Endothelial cell of umbilical vein (primary cell): ENCODE results near the gene CD37. TPM values are rescaled to one million over a fixed set of nuclear protein-coding genes. Genes with fewer than 3 reads are reported as not detected.
"Not testable (repeated sequence)": the region's sequence is repeated elsewhere in the genome, so short reads cannot be mapped to it uniquely, and the experiment has no call there.

Source experiments
- BruUV-seq: library from RNA; stranded (reverse); fragments of 400-500 nt; replicated peaks from 2 replicates; lab custom pipeline; 2021; lab: Mats Ljungman, UMichigan
- CTCF ChIA-PET: fragments of 300-600, 350-600 bp; sonication (Branson Sonifier 250); formaldehyde crosslinking; loops from one replicate; lab custom pipeline; 2021; ENCODE audit warnings: antibody characterized with exemption, inconsistent platforms; lab: Charles Lee
- POLR2A ChIA-PET: fragments of 300-600, 350-600 bp; sonication (Branson Sonifier 250); formaldehyde crosslinking; loops from one replicate; lab custom pipeline; 2021; ENCODE audit warnings: antibody characterized with exemption, inconsistent platforms; lab: Charles Lee
- DNase-seq: peaks from one replicate; pipeline ENCODE4 v3.0.0-alpha.2; 2011; ENCODE audit warnings: low read depth, low spot score
- FAIRE-seq: peaks from 2 replicates; lab custom pipeline; 2011; peaks lifted over from hg19 to GRCh38; lab: Jason Lieb, UNC
- H2AFZ ChIP-seq: 2 replicates; pipeline ENCODE4 v1.6.0; 2012; ENCODE audit warnings: low read depth, low read length, control low read depth, inconsistent platforms
- H3K27ac ChIP-seq: 2 replicates; pipeline ENCODE4 v1.5.1; 2011; ENCODE audit warnings: low read depth, mild to moderate bottlenecking, control low read depth, low read length, moderate library complexity; ENCODE audit not compliant: insufficient read depth
- H3K27me3 ChIP-seq, 2 experiments: 2 replicates each; pipeline versions ENCODE4 v1.6.0 to v1.6.1; 2011; ENCODE audit warnings: low read length in 2 of 2, mixed read lengths in 1 of 2; ENCODE audit not compliant: control insufficient read depth in 2 of 2, insufficient read depth in 2 of 2
- H3K36me3 ChIP-seq, 2 experiments: 2 replicates in 1 of 2; 3 replicates in 1 of 2; pipeline ENCODE4 v1.5.1; 2011; ENCODE audit warnings: low read length in 2 of 2, mild to moderate bottlenecking in 1 of 2, moderate library complexity in 1 of 2; ENCODE audit not compliant: control insufficient read depth in 2 of 2, insufficient read depth in 2 of 2; ENCODE audit errors: extremely low read depth in 1 of 2
- H3K4me1 ChIP-seq: 3 replicates; pipeline ENCODE4 v1.5.1; 2011; ENCODE audit warnings: mild to moderate bottlenecking, low read length; ENCODE audit not compliant: control insufficient read depth, insufficient read depth; ENCODE audit errors: extremely low read depth
- H3K4me2 ChIP-seq: 2 replicates; pipeline ENCODE4 v1.6.1; 2011; ENCODE audit warnings: low read length, control low read depth, mixed read lengths; ENCODE audit not compliant: insufficient read depth
- H3K4me3 ChIP-seq, 3 experiments: fragments of 200-600 bp in 1 of 3; sonication (generic), shearing (Covaris generic) in 1 of 3; replicated peaks in 1 of 3; 2 replicates each; pipeline ENCODE4 v1.5.1; 2011 to 2016; ENCODE audit warnings: control low read depth in 3 of 3, low read length in 3 of 3, mild to moderate bottlenecking in 2 of 3, inconsistent platforms in 1 of 3, low read depth in 1 of 3, moderate library complexity in 1 of 3; ENCODE audit not compliant: insufficient read depth in 1 of 3
- H3K79me2 ChIP-seq: 2 replicates; pipeline ENCODE4 v1.6.0; 2012; ENCODE audit warnings: low read length, inconsistent platforms; ENCODE audit not compliant: control insufficient read depth, insufficient read depth
- H3K9ac ChIP-seq: replicated peaks from 2 replicates; pipeline ENCODE3; 2011; ENCODE audit warnings: low read length, control low read depth; ENCODE audit not compliant: insufficient read depth; ENCODE audit errors: extremely low read depth
- H3K9me1 ChIP-seq: replicated peaks from 3 replicates; pipeline ENCODE4 v1.6.0; 2011; ENCODE audit warnings: mild to moderate bottlenecking, low read length; ENCODE audit not compliant: control insufficient read depth, insufficient read depth; ENCODE audit errors: extremely low read depth
- H3K9me3 ChIP-seq: replicated peaks from 2 replicates; pipeline ENCODE4 v1.5.1; 2012; ENCODE audit warnings: low read length, inconsistent platforms; ENCODE audit not compliant: control insufficient read depth, insufficient read depth
- H4K20me1 ChIP-seq: replicated peaks from 2 replicates; pipeline ENCODE3; 2011; ENCODE audit warnings: mild to moderate bottlenecking, low read length; ENCODE audit not compliant: control insufficient read depth, insufficient read depth; ENCODE audit errors: extremely low read depth
- EZH2 ChIP-seq: IDR thresholded peaks from 2 replicates; pipeline ENCODE4 v1.6.1; 2012; ENCODE audit warnings: borderline replicate concordance, low read depth, mild to moderate bottlenecking, moderate library complexity, low read length, inconsistent platforms; ENCODE audit not compliant: severe bottlenecking
- FOS ChIP-seq: IDR thresholded peaks from 2 replicates; pipeline ENCODE4 v1.6.1; 2011; ENCODE audit warnings: mild to moderate bottlenecking, low read length, moderate library complexity, borderline replicate concordance; ENCODE audit not compliant: insufficient read depth
- GATA2 ChIP-seq: IDR thresholded peaks from 2 replicates; pipeline ENCODE4 v1.7.0; 2011; ENCODE audit warnings: low read depth, mild to moderate bottlenecking, moderate library complexity, mixed read lengths, low read length; ENCODE audit not compliant: insufficient read length, insufficient read depth
- MYC ChIP-seq: IDR thresholded peaks from one replicate; pipeline ENCODE4 v1.6.1; 2011; ENCODE audit warnings: mild to moderate bottlenecking, low read depth, low read length
- dilution Hi-C: fragments of 300-500 bp; cut with MboI; formaldehyde crosslinking; loops from one replicate; pipeline ENCODE4 v1.15.0; 2019; ENCODE audit warnings: low sequenced_read_pairs; ENCODE audit not compliant: extremely low pct_ligation_motif_present
- intact Hi-C: fragments of 100-400 bp; cut with micrococcal nuclease; formaldehyde crosslinking; loops from one replicate; pipeline ENCODE4 v1.10.0; 2022
- polyA plus RNA-seq, 4 experiments: library from polyadenylated mRNA; depleted of rRNA in 3 of 4; stranded (reverse) in 3 of 4; unstranded in 1 of 4; fragments of >200 nt; gene quantifications; 2 replicates each; pipeline versions ENCODE4 v1.2.1 to v1.2.3, GENCODE V29; 2011 to 2012; ENCODE audit warnings: missing spikeins in 1 of 4
- total RNA-seq: library from RNA; stranded (reverse); gene quantifications from 2 replicates; pipeline ENCODE4 v1.2.3, GENCODE V29; 2021
- TF ChIP-seq, protein P1 (sequence below): IDR thresholded peaks from 2 replicates; pipeline ENCODE4 v1.6.1; 2011; ENCODE audit not compliant: insufficient read depth, insufficient read length

The CD37 gene
- total and polyA plus RNA-seq, 2 donors (not counting 3 experiments of a cell fraction or from before 2014, with no cell fraction given), result not detected

DNA sequence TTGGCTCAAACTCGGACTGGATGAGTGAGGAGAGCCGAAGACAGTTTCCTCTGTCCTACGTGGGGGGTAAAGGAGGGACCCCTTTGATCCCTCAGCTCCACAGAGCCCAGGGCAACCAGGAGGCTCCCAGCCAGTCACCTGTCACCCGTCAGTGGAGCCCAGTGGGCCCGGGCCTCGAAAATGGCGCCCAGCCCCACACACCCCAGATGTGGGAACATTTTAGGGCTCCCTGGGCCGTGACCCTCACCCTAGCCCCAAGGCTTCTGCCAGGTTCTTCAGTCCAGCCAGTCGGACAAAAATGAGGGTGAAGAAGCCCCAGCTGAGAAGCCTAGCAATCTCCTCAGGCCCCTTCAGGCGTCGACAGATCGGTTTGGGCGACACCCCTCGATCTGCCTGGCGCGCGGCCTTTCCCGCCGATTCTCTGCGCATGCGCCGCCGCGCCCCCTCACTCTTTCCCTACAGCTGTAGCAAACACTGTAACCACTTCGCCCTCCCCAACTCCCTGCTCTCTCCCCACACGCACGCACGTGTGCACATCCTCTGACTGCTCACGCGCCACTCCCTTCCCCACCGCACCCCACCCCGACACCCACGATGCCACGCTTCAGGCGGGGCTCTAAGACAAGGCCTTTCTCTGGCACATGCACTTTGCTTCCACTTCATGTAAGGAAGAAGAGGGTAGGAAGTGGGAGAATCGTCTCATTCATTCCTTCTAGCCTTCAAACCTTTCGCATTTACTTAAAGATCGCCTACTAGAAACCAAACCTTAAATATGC lies 10.2 kb upstream of the CD37 start, which contains the start of gene SLC6A16:
Gene SLC6A16, minus strand, starts transcription at position 391 of the 776 bp plus-strand sequence. CDS start 13,844 bp downstream, outside the sequence.
- TF ChIP-seq GATA2 (no peak), EZH2 (no peak), MYC (no peak), FOS (no peak)
- TF ChIP-seq, protein P1, sequence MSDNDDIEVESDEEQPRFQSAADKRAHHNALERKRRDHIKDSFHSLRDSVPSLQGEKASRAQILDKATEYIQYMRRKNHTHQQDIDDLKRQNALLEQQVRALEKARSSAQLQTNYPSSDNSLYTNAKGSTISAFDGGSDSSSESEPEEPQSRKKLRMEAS, result no peak
- intact Hi-C loops, result no loop called here

DNA sequence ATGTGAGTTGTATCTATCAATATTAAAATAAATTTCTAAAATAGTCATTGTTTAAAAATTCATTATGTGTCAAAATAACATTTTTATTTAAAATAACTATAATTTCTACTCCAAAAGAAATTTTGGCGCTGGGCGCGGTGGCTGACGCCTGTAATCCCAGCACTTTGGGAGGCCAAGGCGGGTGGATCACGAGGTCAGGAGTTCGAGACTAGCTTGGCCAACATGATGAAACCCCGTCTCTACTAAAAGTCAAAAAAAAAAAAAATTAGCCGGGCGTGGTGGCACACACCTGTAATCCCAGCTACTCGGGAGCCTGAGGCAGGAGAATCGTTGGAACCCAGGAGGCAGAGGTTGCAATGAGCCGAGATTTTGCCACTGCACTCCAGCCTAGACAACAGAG lies 9.4 kb upstream of the CD37 start:
- H2AFZ ChIP-seq, H3K4me1 ChIP-seq, H3K27ac ChIP-seq, intact Hi-C loops, H4K20me1 ChIP-seq, dilution Hi-C loops, H3K79me2 ChIP-seq, FAIRE-seq, DNase-seq, H3K9me1 ChIP-seq, H3K4me2 ChIP-seq, BruUV-seq, H3K9me3 ChIP-seq, H3K9ac ChIP-seq, H3K36me3 ChIP-seq, POLR2A ChIA-PET, H3K4me3 ChIP-seq, H3K27me3 ChIP-seq: not testable (repeated sequence)
- CTCF ChIA-PET, result interaction anchor here (0.8 to 1.2 kb wide), 2 partner anchors 12 to 25 kb away, joined by 3 to 4 read pairs; no protein-coding TSS in a partner anchor

More for the DNA sequence above, 10.2 kb upstream of the CD37 start, which contains the start of gene SLC6A16:
- no peaks in the 10 kb centered on the region for H3K79me2 ChIP-seq
- no peak within 1 kb of the TSS for H2AFZ ChIP-seq
- H3K9me3 ChIP-seq, result no peaks in the 10 kb centered on the region
- no peak within 1 kb of the TSS for H3K9ac ChIP-seq
- H3K36me3 ChIP-seq, result no peaks in the 10 kb centered on the region
- no peak within 1 kb of the TSS for H3K4me3 ChIP-seq
- CTCF ChIA-PET, result interaction anchor here (0.5 to 0.8 kb wide), 2 partner anchors 24 to 126 kb away, joined by 4 read pairs; no protein-coding TSS in a partner anchor
- no peaks in the 10 kb centered on the region for H3K27me3 ChIP-seq
- dilution Hi-C loops, result no loop called here
- H3K4me1 ChIP-seq, result no peaks in the 10 kb centered on the region
- H3K4me2 ChIP-seq, result no peak within 1 kb of the TSS
- FAIRE-seq, result no peak
- BruUV-seq, result no TSS peak
- H4K20me1 ChIP-seq, result no peaks in the 10 kb centered on the region
- no peaks in the 10 kb centered on the region for H3K9me1 ChIP-seq
- POLR2A ChIA-PET, result no interaction called here
- H3K27ac ChIP-seq, result no peak within 1 kb of the TSS
- DNase-seq, result no peak
